Measurements from ENCODE around the gene AGPAT3. TPM values are rescaled to one million over a fixed set of nuclear protein-coding genes. Genes with fewer than 3 reads are reported as not detected.

The AGPAT3 gene
- total and polyA plus RNA-seq, 3 donors from 2014 or later: 64.5 to 77.5 (median 69.8) TPM

DNA sequence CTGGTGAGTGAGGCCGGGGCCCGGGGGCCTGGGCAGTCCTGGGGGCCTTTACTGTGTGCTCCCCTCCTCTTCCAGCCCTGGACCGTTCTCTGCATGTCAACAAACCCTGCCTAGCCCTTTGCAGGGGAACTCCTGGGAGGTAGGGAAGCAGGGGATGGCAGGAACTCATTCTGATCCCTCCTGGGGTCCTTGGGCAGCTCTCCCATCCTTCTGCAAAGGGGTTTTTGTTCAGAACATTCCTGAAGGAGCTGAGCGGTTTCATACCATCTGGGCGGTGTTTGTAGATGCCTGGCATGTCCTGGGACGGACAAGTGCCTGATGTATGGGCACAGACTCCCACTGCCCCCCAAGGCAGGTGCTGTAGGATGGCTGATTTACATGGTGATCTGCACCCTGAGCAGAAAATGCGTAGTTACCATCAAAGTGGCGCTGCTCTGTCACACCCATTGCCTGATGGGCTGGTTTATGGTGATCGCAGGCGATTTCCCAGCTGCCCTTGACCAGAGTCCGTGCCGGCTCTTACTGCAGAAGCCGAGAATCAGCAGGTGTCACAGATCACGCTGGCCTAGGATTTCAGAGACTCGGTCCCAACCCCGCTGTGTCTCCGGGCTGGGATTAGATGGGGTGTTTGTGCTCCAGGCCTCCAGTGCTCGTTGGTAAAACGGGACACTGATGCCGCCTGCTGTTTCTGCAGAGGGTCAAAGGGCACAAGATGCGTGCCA lies 75.5 kb downstream of the AGPAT3 start:
- Histone ChIP-seq H3K4me1 (peaks cover 11% of the 10 kb centered on the region), H3K9me3 (no peaks in the 10 kb centered on the region), H3K4me3 (no peak overlapping the region), H3K27me3 (no peaks in the 10 kb centered on the region), H3K36me3 (ENCODE audit: low read depth, missing control alignments) (no peaks in the 10 kb centered on the region), H3K27ac (no peak overlapping the region)
- no peak for TF ChIP-seq POLR2A (IDR thresholded peaks at IDR 0.05)
- TF ChIP-seq, protein P1, sequence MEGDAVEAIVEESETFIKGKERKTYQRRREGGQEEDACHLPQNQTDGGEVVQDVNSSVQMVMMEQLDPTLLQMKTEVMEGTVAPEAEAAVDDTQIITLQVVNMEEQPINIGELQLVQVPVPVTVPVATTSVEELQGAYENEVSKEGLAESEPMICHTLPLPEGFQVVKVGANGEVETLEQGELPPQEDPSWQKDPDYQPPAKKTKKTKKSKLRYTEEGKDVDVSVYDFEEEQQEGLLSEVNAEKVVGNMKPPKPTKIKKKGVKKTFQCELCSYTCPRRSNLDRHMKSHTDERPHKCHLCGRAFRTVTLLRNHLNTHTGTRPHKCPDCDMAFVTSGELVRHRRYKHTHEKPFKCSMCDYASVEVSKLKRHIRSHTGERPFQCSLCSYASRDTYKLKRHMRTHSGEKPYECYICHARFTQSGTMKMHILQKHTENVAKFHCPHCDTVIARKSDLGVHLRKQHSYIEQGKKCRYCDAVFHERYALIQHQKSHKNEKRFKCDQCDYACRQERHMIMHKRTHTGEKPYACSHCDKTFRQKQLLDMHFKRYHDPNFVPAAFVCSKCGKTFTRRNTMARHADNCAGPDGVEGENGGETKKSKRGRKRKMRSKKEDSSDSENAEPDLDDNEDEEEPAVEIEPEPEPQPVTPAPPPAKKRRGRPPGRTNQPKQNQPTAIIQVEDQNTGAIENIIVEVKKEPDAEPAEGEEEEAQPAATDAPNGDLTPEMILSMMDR (IDR thresholded peaks at IDR 0.05): no peak
- WGBS, 2 donors: 82 to 92% methylated on average over 18 to 21 of the region's 21 CpGs
- DNase-seq: no peak
- intact Hi-C loops (cut with DNase I; ENCODE audit: low total_unique reads): no loop called here

DNA sequence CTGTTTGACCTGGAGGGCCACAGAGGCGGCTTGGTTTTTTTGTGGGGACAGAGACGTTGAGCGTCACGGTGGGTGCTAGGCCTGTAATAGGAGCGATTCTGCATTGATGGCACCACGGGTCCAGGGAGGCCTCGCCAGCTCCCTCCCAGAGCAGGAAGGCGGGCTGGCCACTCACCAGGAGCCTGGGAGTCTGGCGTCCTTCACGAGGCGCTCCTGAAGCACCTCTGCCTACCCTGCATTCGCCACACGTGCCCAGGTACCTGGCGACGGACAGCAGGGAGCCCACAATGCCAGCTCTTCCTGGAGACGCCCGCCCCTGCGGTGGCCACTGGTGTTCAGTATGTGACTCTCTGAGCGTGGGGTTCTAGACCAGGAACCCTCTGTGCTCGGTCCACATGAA lies 77.2 kb downstream of the AGPAT3 start:
- Histone ChIP-seq H3K27ac (no peak overlapping the region), H3K36me3 (ENCODE audit: low read depth, missing control alignments) (no peaks in the 10 kb centered on the region), H3K4me3 (no peak overlapping the region), H3K4me1 (no peaks in the 10 kb centered on the region), H3K9me3 (no peaks in the 10 kb centered on the region), H3K27me3 (no peaks in the 10 kb centered on the region)
- TF ChIP-seq, protein P1 (IDR thresholded peaks at IDR 0.05): no peak
- DNase-seq: no peak
- intact Hi-C loops (cut with DNase I; ENCODE audit: low total_unique reads): no loop called here
- 92 to 95% methylated on average over 10 to 20 of the region's 20 CpGs for WGBS, 2 donors

DNA sequence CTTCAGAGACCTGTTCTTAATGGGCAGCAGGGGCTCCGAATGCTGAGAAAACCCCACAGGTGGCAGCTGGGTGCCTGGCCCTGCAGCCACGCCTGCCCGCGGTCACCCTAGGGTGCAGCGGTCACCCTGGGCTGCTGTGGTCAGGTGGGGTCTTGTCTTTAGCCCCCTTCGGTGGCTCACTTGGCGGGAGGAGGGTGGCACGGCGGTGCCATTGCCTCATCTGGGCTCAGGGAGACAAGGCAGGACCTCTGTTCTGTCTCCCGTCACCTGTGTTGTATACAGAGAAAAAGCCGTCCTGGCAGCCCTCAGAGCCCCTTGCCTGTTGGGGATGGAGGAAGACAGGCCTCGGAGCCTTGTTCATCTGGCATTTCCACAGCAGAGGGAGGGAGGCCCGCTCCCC lies 77.6 kb downstream of the AGPAT3 start:
- Histone ChIP-seq H3K4me3 (no peak overlapping the region), H3K4me1 (no peaks in the 10 kb centered on the region), H3K27ac (no peak overlapping the region), H3K27me3 (no peaks in the 10 kb centered on the region), H3K36me3 (ENCODE audit: low read depth, missing control alignments) (no peaks in the 10 kb centered on the region), H3K9me3 (no peaks in the 10 kb centered on the region)
- intact Hi-C loops (cut with DNase I; ENCODE audit: low total_unique reads): no loop called here
- no peak for TF ChIP-seq POLR2A (IDR thresholded peaks at IDR 0.05)
- TF ChIP-seq, protein P1 (IDR thresholded peaks at IDR 0.05): no peak
- no peak for DNase-seq
- 97 to 100% methylated on average over 13 of the region's 13 CpGs for WGBS, 2 donors

DNA sequence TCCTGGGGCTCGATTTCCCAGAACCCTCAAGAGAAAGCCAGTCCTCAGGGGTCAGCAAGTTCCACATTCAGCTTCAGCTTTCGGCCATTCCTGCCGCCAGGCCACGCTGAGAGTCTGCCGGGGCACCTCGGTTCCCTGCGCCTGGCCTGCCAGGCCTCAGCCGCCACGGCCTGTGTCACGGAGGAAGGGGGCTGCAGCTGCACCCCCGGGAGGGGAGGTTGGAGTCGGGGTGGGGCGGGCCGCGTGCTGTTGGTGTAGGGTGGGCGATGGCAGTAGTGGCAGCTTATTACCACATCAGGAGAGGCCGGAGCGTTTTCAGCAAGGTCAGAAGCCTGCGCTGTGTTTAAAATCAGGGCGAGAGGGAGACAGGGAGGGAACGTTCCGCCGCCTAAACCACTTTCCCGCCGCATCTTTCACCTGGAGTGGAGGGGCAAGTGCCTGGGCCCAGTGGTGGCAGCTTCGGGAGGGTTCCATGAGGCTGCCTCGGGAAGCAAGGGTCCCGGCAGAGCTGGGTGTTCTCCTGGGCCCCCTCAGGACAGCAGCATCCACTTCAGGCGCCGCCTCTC lies 78.6 kb downstream of the AGPAT3 start:
- no peaks in the 10 kb centered on the region for H3K36me3 ChIP-seq (ENCODE audit: low read depth, missing control alignments)
- intact Hi-C loops (cut with DNase I; ENCODE audit: low total_unique reads): no loop called here

More for the DNA sequence above, 78.6 kb downstream of the AGPAT3 start:
- Histone ChIP-seq H3K9me3 (no peaks in the 10 kb centered on the region), H3K4me1 (no peaks in the 10 kb centered on the region), H3K27ac (no peak overlapping the region), H3K4me3 (no peak overlapping the region), H3K27me3 (no peaks in the 10 kb centered on the region)
- TF ChIP-seq POLR2A (IDR thresholded peaks at IDR 0.05): no peak
- TF ChIP-seq, protein P1 (IDR thresholded peaks at IDR 0.05): no peak
- 91 to 94% methylated on average over 13 to 30 of the region's 30 CpGs for WGBS, 2 donors
- no peak for DNase-seq

Measured in testis (tissue), 3 donors.